Dermis lymphatic vessel endothelial cell (primary cell): ENCODE data around the gene MRPL45. TPM values are rescaled to one million over a fixed set of nuclear protein-coding genes. Genes with fewer than 3 reads are reported as not detected.

Source experiments
- total RNA-seq: library from RNA; depleted of rRNA; stranded (reverse); fragments of >200 nt; gene quantifications from 2 replicates; pipeline ENCODE4 v1.2.1, GENCODE V29; 2014

Gene MRPL45
- 37.2 and 43.3 TPM in 2 replicates for total RNA-seq

GRCh38 chr17:38296834-38297517, at the start of gene MRPL45:
Gene MRPL45 (plus strand): TSS chr17:38297168. CDS start chr17:38297184, 16 bp downstream.

GRCh38 chr17:38343608-38344419, 46.8 kb downstream of the MRPL45 start, which contains the start of gene GPR179:
Gene GPR179 (minus strand): TSS chr17:38343956. CDS start chr17:38343789, 167 bp downstream.

GRCh38 chr17:38351412-38352222, 54.6 kb downstream of the MRPL45 start, which contains the start of gene SOCS7:
Gene SOCS7 (plus strand): TSS chr17:38351844. CDS start chr17:38352053, 209 bp downstream.

Other genes with a start within 250 kb of the MRPL45 start
- 0.87 TPM in 1 of 2 replicates, not detected in the other for gene TBC1D3C, start 228.5 kb upstream of the MRPL45 start, total RNA-seq
- gene TBC1D3E, start 169.2 kb upstream of the MRPL45 start, total RNA-seq, result 1.4 TPM in 1 of 2 replicates, not detected in the other
- not detected in 2 replicates for gene TBC1D3, start 104.6 kb upstream of the MRPL45 start, total RNA-seq
- gene GPR179, start 46.8 kb downstream of the MRPL45 start, total RNA-seq, result not detected in 2 replicates
- gene SOCS7, start 54.7 kb downstream of the MRPL45 start, total RNA-seq, result 7.0 and 9.2 TPM in 2 replicates
- 27.3 and 34.1 TPM in 2 replicates for gene ARHGAP23, start 131.3 kb downstream of the MRPL45 start, total RNA-seq